ENCODE measurements around the gene MTURN.
"Not testable (repeated sequence)": the region's sequence is repeated elsewhere in the genome, so short reads cannot be mapped to it uniquely, and the experiment has no call there.

The MTURN gene

DNA sequence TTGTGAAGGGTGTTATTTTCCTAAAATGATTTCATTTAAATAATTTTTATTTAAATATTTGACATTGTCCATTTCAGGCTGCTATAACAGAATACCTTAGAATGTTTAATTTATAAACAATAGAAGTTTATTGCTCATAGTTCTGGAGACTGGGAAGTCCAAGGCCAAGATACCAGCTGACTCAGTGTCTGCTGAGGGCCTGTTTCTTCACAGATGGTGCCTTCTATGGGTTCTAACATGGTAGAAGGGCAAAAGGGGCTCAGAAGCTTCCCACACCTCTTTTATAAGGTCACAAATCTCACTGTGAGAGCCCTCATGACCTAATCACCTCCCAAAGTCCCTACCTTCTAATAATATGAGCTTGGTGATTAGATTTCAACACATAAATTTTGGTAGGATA lies 50.7 kb downstream of the MTURN start:
- DNase-seq (ENCODE audit: extremely low read depth, insufficient read length) = no peak
- TF ChIP-seq, protein P1, sequence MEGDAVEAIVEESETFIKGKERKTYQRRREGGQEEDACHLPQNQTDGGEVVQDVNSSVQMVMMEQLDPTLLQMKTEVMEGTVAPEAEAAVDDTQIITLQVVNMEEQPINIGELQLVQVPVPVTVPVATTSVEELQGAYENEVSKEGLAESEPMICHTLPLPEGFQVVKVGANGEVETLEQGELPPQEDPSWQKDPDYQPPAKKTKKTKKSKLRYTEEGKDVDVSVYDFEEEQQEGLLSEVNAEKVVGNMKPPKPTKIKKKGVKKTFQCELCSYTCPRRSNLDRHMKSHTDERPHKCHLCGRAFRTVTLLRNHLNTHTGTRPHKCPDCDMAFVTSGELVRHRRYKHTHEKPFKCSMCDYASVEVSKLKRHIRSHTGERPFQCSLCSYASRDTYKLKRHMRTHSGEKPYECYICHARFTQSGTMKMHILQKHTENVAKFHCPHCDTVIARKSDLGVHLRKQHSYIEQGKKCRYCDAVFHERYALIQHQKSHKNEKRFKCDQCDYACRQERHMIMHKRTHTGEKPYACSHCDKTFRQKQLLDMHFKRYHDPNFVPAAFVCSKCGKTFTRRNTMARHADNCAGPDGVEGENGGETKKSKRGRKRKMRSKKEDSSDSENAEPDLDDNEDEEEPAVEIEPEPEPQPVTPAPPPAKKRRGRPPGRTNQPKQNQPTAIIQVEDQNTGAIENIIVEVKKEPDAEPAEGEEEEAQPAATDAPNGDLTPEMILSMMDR (IDR thresholded peaks at IDR 0.05; ENCODE audit: insufficient read depth, low read length, poor library complexity, severe bottlenecking) = no peak
- H3K36me3 ChIP-seq (ENCODE audit: control insufficient read depth, insufficient read depth, low read length) = no peaks in the 10 kb centered on the region
- H3K27me3 ChIP-seq (replicated peaks; ENCODE audit: control insufficient read depth, insufficient read depth, low read length) = no peaks in the 10 kb centered on the region
- H3K4me3 ChIP-seq (replicated peaks; ENCODE audit: low read depth, low read length) = no peak overlapping the region

DNA sequence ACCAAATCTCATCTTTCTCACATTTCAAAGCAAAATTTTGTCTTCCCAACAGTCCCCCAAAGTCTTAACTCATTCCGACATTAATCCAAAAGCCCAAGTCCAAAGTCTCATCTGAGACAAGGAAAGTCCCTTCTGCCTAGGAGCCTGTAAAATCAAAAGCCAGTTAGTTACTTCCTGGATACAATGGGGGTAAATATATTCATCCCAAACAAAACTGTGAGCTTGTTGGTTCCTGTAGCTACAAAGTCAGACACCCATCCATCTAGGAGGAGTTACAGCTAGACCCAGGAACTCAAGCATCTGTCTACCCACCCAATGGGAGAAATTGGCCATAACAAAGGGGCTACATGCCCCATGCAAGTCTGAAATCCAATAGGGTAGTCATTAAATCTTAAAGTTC lies 51.9 kb downstream of the MTURN start:
- Histone ChIP-seq H3K27me3 (replicated peaks; ENCODE audit: control insufficient read depth, insufficient read depth, low read length) (no peaks in the 10 kb centered on the region), H3K36me3 (ENCODE audit: control insufficient read depth, insufficient read depth, low read length) (no peaks in the 10 kb centered on the region), H3K4me3 (replicated peaks; ENCODE audit: low read depth, low read length) (no peak overlapping the region)
- no peak for DNase-seq (ENCODE audit: extremely low read depth, insufficient read length)
- TF ChIP-seq, protein P1 (IDR thresholded peaks at IDR 0.05; ENCODE audit: insufficient read depth, low read length, poor library complexity, severe bottlenecking) = no peak

DNA sequence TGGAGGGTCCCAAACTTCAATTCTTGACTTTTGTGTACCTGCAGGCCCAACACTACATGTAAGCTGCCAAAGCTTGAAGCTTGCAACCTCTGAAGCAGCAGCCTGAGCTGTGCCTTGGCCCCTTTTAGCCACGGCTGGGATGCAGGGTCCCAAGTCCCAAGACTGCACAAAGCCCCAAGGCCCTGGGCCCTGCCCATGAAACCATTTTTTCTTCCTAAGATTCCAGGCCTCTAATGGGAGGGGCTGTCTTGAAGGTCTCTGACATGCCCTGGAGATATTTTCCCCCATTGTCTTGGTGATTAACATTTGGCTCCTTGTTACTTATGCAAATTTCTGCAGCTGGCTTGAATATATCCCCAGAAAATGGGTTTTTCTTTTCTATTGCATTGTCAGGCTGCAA lies 52.7 kb downstream of the MTURN start:
- no peak for DNase-seq (ENCODE audit: extremely low read depth, insufficient read length)
- H3K27me3 ChIP-seq (replicated peaks; ENCODE audit: control insufficient read depth, insufficient read depth, low read length) = no peaks in the 10 kb centered on the region
- TF ChIP-seq, protein P1 (IDR thresholded peaks at IDR 0.05; ENCODE audit: insufficient read depth, low read length, poor library complexity, severe bottlenecking) = no peak
- no peaks in the 10 kb centered on the region for H3K36me3 ChIP-seq (ENCODE audit: control insufficient read depth, insufficient read depth, low read length)
- no peak overlapping the region for H3K4me3 ChIP-seq (replicated peaks; ENCODE audit: low read depth, low read length)

DNA sequence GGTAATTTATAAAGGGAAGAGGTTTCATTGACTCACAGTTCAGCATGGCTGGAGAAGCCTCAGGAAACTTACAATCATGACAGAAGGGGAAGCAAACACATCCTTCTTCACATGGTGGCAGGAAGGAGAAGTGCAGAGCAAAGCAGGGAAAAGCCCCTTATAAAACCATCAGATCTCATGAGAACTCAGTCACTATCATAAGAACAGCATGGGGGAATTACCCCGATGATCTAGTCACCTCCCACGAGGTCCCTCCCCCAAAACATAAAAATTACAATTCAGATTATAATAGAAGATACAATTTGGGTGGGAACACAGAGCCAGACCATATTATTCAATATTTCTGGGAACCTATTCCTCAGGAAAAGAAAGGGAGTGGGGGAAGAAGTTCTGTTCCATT lies 53.6 kb downstream of the MTURN start:
- not testable (repeated sequence) for DNase-seq (ENCODE audit: extremely low read depth, insufficient read length); H3K4me3 ChIP-seq (replicated peaks; ENCODE audit: low read depth, low read length); H3K36me3 ChIP-seq (ENCODE audit: control insufficient read depth, insufficient read depth, low read length); H3K27me3 ChIP-seq (replicated peaks; ENCODE audit: control insufficient read depth, insufficient read depth, low read length)

DNA sequence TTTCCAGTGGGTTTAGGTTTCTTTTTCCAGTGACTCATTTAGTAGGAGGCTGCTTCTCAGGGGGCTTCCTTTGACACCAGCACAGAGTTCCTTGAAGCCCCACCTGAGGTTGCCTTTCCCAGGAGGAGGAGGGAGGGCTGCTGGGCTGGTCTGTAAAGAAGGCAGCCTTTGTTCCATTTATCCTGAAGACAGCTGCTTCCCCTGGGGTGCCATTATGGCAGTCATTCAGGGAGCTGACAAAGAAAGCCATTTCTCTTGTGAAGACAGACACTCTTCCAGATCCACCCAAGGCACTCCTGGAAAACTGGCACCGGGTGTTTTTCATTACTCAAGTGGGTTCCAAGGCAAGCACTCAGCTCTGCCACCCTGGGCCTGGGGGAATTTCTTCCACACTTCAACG lies 54.0 kb downstream of the MTURN start:
- no peaks in the 10 kb centered on the region for H3K36me3 ChIP-seq (ENCODE audit: control insufficient read depth, insufficient read depth, low read length)
- no peak for DNase-seq (ENCODE audit: extremely low read depth, insufficient read length)
- TF ChIP-seq, protein P1 (IDR thresholded peaks at IDR 0.05; ENCODE audit: insufficient read depth, low read length, poor library complexity, severe bottlenecking) = no peak
- no peaks in the 10 kb centered on the region for H3K27me3 ChIP-seq (replicated peaks; ENCODE audit: control insufficient read depth, insufficient read depth, low read length)
- no peak overlapping the region for H3K4me3 ChIP-seq (replicated peaks; ENCODE audit: low read depth, low read length)

DNA sequence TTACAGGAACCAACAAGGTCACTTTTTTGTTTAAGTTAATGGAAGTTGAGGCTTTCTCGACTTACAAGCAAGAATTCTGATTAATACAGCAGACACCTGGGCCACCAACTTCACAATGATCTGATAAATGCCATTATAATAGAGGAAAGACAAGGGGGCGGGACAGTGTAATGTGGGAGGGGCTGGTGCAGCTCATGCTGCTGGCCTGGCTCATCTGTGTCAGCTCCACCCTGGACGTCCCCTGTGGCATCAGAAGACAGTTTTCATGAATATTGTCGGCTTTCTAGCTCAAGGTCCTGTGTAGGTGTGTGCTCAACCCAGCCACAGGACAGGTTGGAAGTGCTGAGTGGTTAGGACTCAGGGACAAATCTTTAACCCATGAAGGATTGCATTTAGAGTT lies 57.0 kb downstream of the MTURN start:
- H3K4me3 ChIP-seq (replicated peaks; ENCODE audit: low read depth, low read length) = no peak overlapping the region
- DNase-seq (ENCODE audit: extremely low read depth, insufficient read length) = no peak
- H3K27me3 ChIP-seq (replicated peaks; ENCODE audit: control insufficient read depth, insufficient read depth, low read length) = no peaks in the 10 kb centered on the region
- no peaks in the 10 kb centered on the region for H3K36me3 ChIP-seq (ENCODE audit: control insufficient read depth, insufficient read depth, low read length)
- TF ChIP-seq, protein P1 (IDR thresholded peaks at IDR 0.05; ENCODE audit: insufficient read depth, low read length, poor library complexity, severe bottlenecking) = no peak

Data from GM06990 (cell line).